H1 (cell line): ENCODE data around the gene PTPRC. TPM values are rescaled to one million over a fixed set of nuclear protein-coding genes. Genes with fewer than 3 reads are reported as not detected.

Experiments
- CTCF ChIA-PET: fragments of 300-600 bp; sonication (Branson Sonifier 250); formaldehyde crosslinking; loops from one replicate; lab custom pipeline; 2021; ENCODE audit not compliant: partially characterized antibody; lab: Charles Lee
- POLR2A ChIA-PET: fragments of 300-600 bp; sonication (Branson Sonifier 250); formaldehyde crosslinking; loops from one replicate; lab custom pipeline; 2021; ENCODE audit warnings: inconsistent platforms; ENCODE audit not compliant: partially characterized antibody; lab: Charles Lee
- DNase-seq, 2 experiments: peaks; one replicate each; pipeline versions ENCODE4 v3.0.0 to v3.0.0-alpha.2; 2010 to 2022; ENCODE audit warnings: low spot score in 2 of 2, low read depth in 1 of 2, mixed read lengths in 1 of 2
- FAIRE-seq: peaks from 2 replicates; lab custom pipeline; 2011; peaks lifted over from hg19 to GRCh38; lab: Jason Lieb, UNC
- H2AFZ ChIP-seq: 2 replicates; pipeline ENCODE4 v1.8.1; 2012; ENCODE audit warnings: low read length, inconsistent platforms
- H2AK5ac ChIP-seq: 2 replicates; pipeline ENCODE4 v1.6.1; 2013; ENCODE audit warnings: low read depth, low read length
- H2BK120ac ChIP-seq: replicated peaks from 2 replicates; pipeline ENCODE3; 2013; ENCODE audit warnings: low read depth, low read length, inconsistent platforms
- H2BK12ac ChIP-seq: 2 replicates; pipeline ENCODE4 v1.6.1; 2013; ENCODE audit warnings: low read depth, low read length
- H2BK15ac ChIP-seq: 2 replicates; pipeline ENCODE4 v1.6.1; 2013; ENCODE audit warnings: low read length
- H2BK20ac ChIP-seq: 2 replicates; pipeline ENCODE4 v1.6.1; 2013; ENCODE audit warnings: low read length
- H2BK5ac ChIP-seq: 2 replicates; pipeline ENCODE4 v1.6.1; 2013; ENCODE audit warnings: low read depth, low read length
- H3K14ac ChIP-seq: 2 replicates; pipeline ENCODE4 v1.6.1; 2013; ENCODE audit warnings: inconsistent platforms; ENCODE audit not compliant: insufficient read length
- H3K18ac ChIP-seq: 2 replicates; pipeline ENCODE4 v1.6.1; 2013; ENCODE audit warnings: low read length; ENCODE audit errors: extremely low read depth
- H3K23ac ChIP-seq: 2 replicates; pipeline ENCODE4 v1.6.1; 2013; ENCODE audit warnings: inconsistent platforms; ENCODE audit not compliant: insufficient read length
- H3K23me2 ChIP-seq: 2 replicates; pipeline ENCODE4 v1.6.1; 2013; ENCODE audit warnings: low read depth, low read length
- H3K27ac ChIP-seq: 2 replicates; pipeline ENCODE4 v1.6.1; 2011; ENCODE audit warnings: low read depth, low read length, inconsistent platforms
- H3K27me3 ChIP-seq, 4 experiments: replicated peaks in 1 of 4; 1 replicate in 1 of 4; 2 replicates in 3 of 4; pipeline versions ENCODE4 v1.6.1 to v1.8.1; 2011 to 2013; ENCODE audit warnings: low read length in 3 of 4, mild to moderate bottlenecking in 3 of 4, inconsistent platforms in 2 of 4, mixed read lengths in 2 of 4, moderate library complexity in 1 of 4; ENCODE audit not compliant: control insufficient read depth in 3 of 4, insufficient read depth in 3 of 4; ENCODE audit errors: extremely low read depth in 1 of 4
- H3K36me3 ChIP-seq, 4 experiments: 2 replicates each; pipeline versions ENCODE4 v1.6.1 to v1.8.1; 2011 to 2013; ENCODE audit warnings: mild to moderate bottlenecking in 4 of 4, low read length in 3 of 4, moderate library complexity in 2 of 4, control low read depth in 1 of 4, inconsistent platforms in 1 of 4; ENCODE audit not compliant: insufficient read depth in 4 of 4, control insufficient read depth in 2 of 4
- H3K4ac ChIP-seq: replicated peaks from 2 replicates; pipeline ENCODE3; 2013; ENCODE audit warnings: low read length, low read depth, mixed read lengths, inconsistent platforms; ENCODE audit not compliant: insufficient read length
- H3K4me1 ChIP-seq, 4 experiments: replicated peaks in 1 of 4; 1 replicate in 1 of 4; 2 replicates in 3 of 4; pipeline versions ENCODE4 v1.6.1 to v1.8.1; 2011 to 2013; ENCODE audit warnings: low read length in 3 of 4, inconsistent platforms in 2 of 4, mixed read lengths in 1 of 4; ENCODE audit not compliant: insufficient read depth in 4 of 4, control insufficient read depth in 3 of 4
- H3K4me2 ChIP-seq, 2 experiments: 2 replicates each; pipeline versions ENCODE4 v1.6.1 to v1.8.1; 2011 to 2013; ENCODE audit warnings: low read depth in 2 of 2, low read length in 2 of 2, control low read depth in 1 of 2, inconsistent platforms in 1 of 2, mild to moderate bottlenecking in 1 of 2; ENCODE audit not compliant: insufficient read depth in 1 of 2
- H3K4me3 ChIP-seq, 4 experiments: fragments of 200-600, 300-600 bp in 1 of 4; sonication (generic), shearing (Covaris generic), sonication (Bioruptor Twin) in 1 of 4; 2 replicates each; pipeline versions ENCODE4 v1.5.1 to v1.8.1; 2011 to 2016; ENCODE audit warnings: low read length in 4 of 4, low read depth in 3 of 4, control low read depth in 2 of 4, inconsistent platforms in 2 of 4, mild to moderate bottlenecking in 2 of 4, mixed read lengths in 1 of 4, moderate library complexity in 1 of 4; ENCODE audit not compliant: insufficient read depth in 2 of 4; ENCODE audit errors: extremely low read depth in 1 of 4
- H3K56ac ChIP-seq: replicated peaks from 2 replicates; pipeline ENCODE3; 2013; ENCODE audit warnings: low read depth, mild to moderate bottlenecking, mixed read lengths, low read length, inconsistent platforms; ENCODE audit not compliant: insufficient read length
- H3K79me1 ChIP-seq: 2 replicates; pipeline ENCODE4 v1.6.1; 2013; ENCODE audit warnings: low read depth, low read length, control low read depth
- H3K79me2 ChIP-seq, 2 experiments: 2 replicates each; pipeline versions ENCODE4 v1.6.1 to v1.8.1; 2012 to 2013; ENCODE audit warnings: low read length in 2 of 2, mild to moderate bottlenecking in 2 of 2, inconsistent platforms in 1 of 2; ENCODE audit not compliant: insufficient read depth in 2 of 2, control insufficient read depth in 1 of 2
- H3K9ac ChIP-seq, 4 experiments: replicated peaks in 1 of 4; 1 replicate in 1 of 4; 2 replicates in 3 of 4; pipeline versions ENCODE4 v1.6.1 to v1.8.1; 2011 to 2013; ENCODE audit warnings: low read depth in 3 of 4, low read length in 3 of 4, control low read depth in 2 of 4, mild to moderate bottlenecking in 2 of 4, moderate library complexity in 2 of 4, inconsistent platforms in 1 of 4; ENCODE audit errors: extremely low read depth in 1 of 4
- H3K9me3 ChIP-seq, 2 experiments: 2 replicates each; pipeline versions ENCODE4 v1.6.1 to v1.8.1; 2012 to 2013; ENCODE audit warnings: mild to moderate bottlenecking in 2 of 2, moderate library complexity in 2 of 2, control low read depth in 1 of 2, inconsistent platforms in 1 of 2, low read depth in 1 of 2, low read length in 1 of 2, mixed read lengths in 1 of 2; ENCODE audit not compliant: insufficient read depth in 2 of 2
- H4K20me1 ChIP-seq, 2 experiments: replicated peaks in 1 of 2; 2 replicates each; pipeline versions ENCODE3 to v1.8.1; 2011 to 2013; ENCODE audit warnings: inconsistent platforms in 2 of 2, low read length in 2 of 2, mild to moderate bottlenecking in 1 of 2; ENCODE audit not compliant: insufficient read depth in 2 of 2, control insufficient read depth in 1 of 2
- H4K5ac ChIP-seq: 2 replicates; pipeline ENCODE4 v1.6.1; 2013; ENCODE audit warnings: low read length, low read depth, mixed read lengths, inconsistent platforms; ENCODE audit not compliant: insufficient read length
- H4K8ac ChIP-seq: 2 replicates; pipeline ENCODE4 v1.8.0; 2013; ENCODE audit warnings: mild to moderate bottlenecking, moderate library complexity, low read length, inconsistent platforms; ENCODE audit not compliant: insufficient read depth; ENCODE audit errors: extremely low read depth
- H4K91ac ChIP-seq: replicated peaks from 2 replicates; pipeline ENCODE3; 2013; ENCODE audit warnings: low read length, mixed read lengths, inconsistent platforms; ENCODE audit not compliant: insufficient read length
- ATF2 ChIP-seq: IDR thresholded peaks from 2 replicates; pipeline ENCODE4 v1.6.1; 2012; ENCODE audit warnings: low read length, inconsistent platforms
- CEBPB ChIP-seq: IDR thresholded peaks from 2 replicates; pipeline ENCODE4 v1.6.1; 2012; ENCODE audit warnings: low read depth, low read length
- CHD2 ChIP-seq: IDR thresholded peaks from 2 replicates; pipeline ENCODE4 v1.6.1; 2012; ENCODE audit warnings: low read length, improper control_type of control experiment
- CTBP2 ChIP-seq: IDR thresholded peaks from 2 replicates; pipeline ENCODE4 v1.7.0; 2011; ENCODE audit warnings: borderline replicate concordance, mild to moderate bottlenecking, moderate library complexity, mixed read lengths, low read length; ENCODE audit not compliant: insufficient read depth, insufficient read length
- GABPA ChIP-seq: IDR thresholded peaks from 2 replicates; pipeline ENCODE4 v1.6.1; 2011; ENCODE audit warnings: mild to moderate bottlenecking, low read length, moderate library complexity, borderline replicate concordance; ENCODE audit not compliant: insufficient read depth
- NANOG ChIP-seq: IDR thresholded peaks from 2 replicates; pipeline ENCODE4 v1.6.1; 2011; ENCODE audit warnings: low read length, low read depth, mild to moderate bottlenecking, inconsistent platforms; ENCODE audit not compliant: insufficient read depth, poor library complexity, severe bottlenecking
- POLR2A ChIP-seq, 2 experiments: IDR thresholded peaks; 1 replicate in 1 of 2; 2 replicates in 1 of 2; pipeline ENCODE4 v1.6.1; 2011; ENCODE audit warnings: low read depth in 2 of 2, low read length in 2 of 2, mild to moderate bottlenecking in 2 of 2; ENCODE audit errors: control extremely low read depth in 1 of 2
- SIX5 ChIP-seq: IDR thresholded peaks from 2 replicates; pipeline ENCODE4 v1.6.1; 2011; ENCODE audit warnings: mild to moderate bottlenecking, low read depth, low read length
- USF2 ChIP-seq: IDR thresholded peaks from 2 replicates; pipeline ENCODE4 v1.6.1; 2011; ENCODE audit warnings: low read length, improper control_type of control experiment
- YY1 ChIP-seq: IDR thresholded peaks from 2 replicates; pipeline ENCODE4 v1.6.1; 2011; ENCODE audit warnings: low read depth, mild to moderate bottlenecking, low read length
- whole genome bisulfite sequencing, 2 experiments: shearing (Covaris generic) in 1 of 2; methylation state at CpG; one replicate each; pipeline versions ENCODE4 v1.1.6 to v1.1.7; 2013 to 2015; ENCODE audit warnings: low lambda C conversion rate in 2 of 2, mixed read lengths in 2 of 2, inconsistent platforms in 1 of 2, low coverage in 1 of 2, missing lambda C conversion rate in 1 of 2; ENCODE audit not compliant: insufficient replicate concordance in 2 of 2, insufficient coverage in 1 of 2, insufficient read length in 1 of 2; ENCODE audit errors: extremely low coverage in 1 of 2, missing lambda C conversion rate in 1 of 2; 5-methylcytosine and 5-hydroxymethylcytosine counted together
- polyA plus RNA-seq, 7 experiments: library from polyadenylated mRNA; depleted of rRNA in 3 of 7; stranded (reverse) in 5 of 7; unstranded in 2 of 7; fragments of >200 nt in 5 of 7; fragments of 200-250 nt in 2 of 7; gene quantifications; 1 replicate in 5 of 7; 2 replicates in 1 of 7; 4 replicates in 1 of 7; pipeline versions ENCODE4 v1.2.1 to v1.2.3, GENCODE V29; 2011 to 2013; ENCODE audit warnings: missing spikeins in 2 of 7, mixed read lengths in 2 of 7
- total RNA-seq: library from RNA; stranded (reverse); fragmentation: NEBNext Ultra II Directional; extraction: Animal tissue kit (Norgen Biotek cat#: 25700); gene quantifications from 2 replicates; pipeline ENCODE4 v1.2.1, GENCODE V29; 2021

The PTPRC gene
- total and polyA plus RNA-seq, 2 of the 8 experiments (the other 6 are each of a cell fraction or from before 2014, with no cell fraction given): 0.05 TPM; not detected in 1

DNA sequence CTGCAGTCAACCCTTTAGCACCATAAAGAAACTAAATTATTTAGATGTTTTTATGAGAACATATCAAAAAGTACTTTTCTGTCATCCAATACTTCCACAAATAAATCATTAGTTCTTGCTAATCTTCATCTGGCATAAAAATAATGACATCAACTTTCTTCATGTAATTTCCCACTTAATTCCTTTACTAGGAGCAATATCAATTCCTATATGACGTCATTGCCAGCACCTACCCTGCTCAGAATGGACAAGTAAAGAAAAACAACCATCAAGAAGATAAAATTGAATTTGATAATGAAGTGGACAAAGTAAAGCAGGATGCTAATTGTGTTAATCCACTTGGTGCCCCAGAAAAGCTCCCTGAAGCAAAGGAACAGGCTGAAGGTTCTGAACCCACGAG, 116.9 kb downstream of the PTPRC start:
- no peaks in the 10 kb centered on the region for H3K36me3 ChIP-seq
- H2AFZ ChIP-seq: no peak overlapping the region
- POLR2A ChIA-PET: no interaction called here
- H3K4me3 ChIP-seq: no peak overlapping the region
- no peak overlapping the region for H3K27ac ChIP-seq
- no peaks in the 10 kb centered on the region for H3K9me3 ChIP-seq
- no peak overlapping the region for H2BK5ac ChIP-seq
- no peak overlapping the region for H3K23ac ChIP-seq
- H4K5ac ChIP-seq: no peak overlapping the region
- H3K79me2 ChIP-seq: no peaks in the 10 kb centered on the region
- H3K14ac ChIP-seq: no peak overlapping the region
- no peak for TF ChIP-seq YY1
- no peak for TF ChIP-seq CTBP2
- no peak for TF ChIP-seq GABPA
- no peak for TF ChIP-seq CHD2
- TF ChIP-seq NANOG: no peak
- no peak for TF ChIP-seq ATF2
- no peak for TF ChIP-seq USF2
- TF ChIP-seq SIX5: no peak
- TF ChIP-seq POLR2A (IDR thresholded peaks at IDR 0.05; ENCODE audit: control extremely low read depth in 1 of 2, low read depth in 2 of 2, low read length in 2 of 2): no peak
- no peak for TF ChIP-seq CEBPB
- no peak overlapping the region for H3K4me2 ChIP-seq
- H4K20me1 ChIP-seq: no peaks in the 10 kb centered on the region
- H3K4ac ChIP-seq: no peak overlapping the region
- no peak overlapping the region for H3K56ac ChIP-seq
- H2BK120ac ChIP-seq: no peak overlapping the region
- H2BK12ac ChIP-seq: no peak overlapping the region
- no peaks in the 10 kb centered on the region for H3K79me1 ChIP-seq
- DNase-seq (no peak), FAIRE-seq (no peak)
- no peak overlapping the region for H3K18ac ChIP-seq
- H3K23me2 ChIP-seq: no peaks in the 10 kb centered on the region
- H3K4me1 ChIP-seq: no peaks in the 10 kb centered on the region
- 89% methylated on average over 2 of the region's 2 CpGs; no CpG with 5 or more reads in 1 of the 2 experiments for WGBS, 2 experiments
- H2AK5ac ChIP-seq: no peak overlapping the region
- CTCF ChIA-PET: interaction anchor here (1.1 to 1.7 kb wide), 3 partner anchors 14 to 33 kb away, joined by 3 to 4 read pairs (median 3); no protein-coding TSS in a partner anchor
- H3K9ac ChIP-seq: no peak overlapping the region
- H4K91ac ChIP-seq: no peak overlapping the region
- no peak overlapping the region for H2BK20ac ChIP-seq
- H3K27me3 ChIP-seq: no peaks in the 10 kb centered on the region
- no peak overlapping the region for H4K8ac ChIP-seq
- no peak overlapping the region for H2BK15ac ChIP-seq
